Liver (tissue), 9 donors: ENCODE measurements around the gene WDR77. TPM values are rescaled to one million over a fixed set of nuclear protein-coding genes. Genes with fewer than 3 reads are reported as not detected.

ENCODE experiments used
- DNase-seq: peaks from one replicate; pipeline ENCODE4 v3.0.0-alpha.2; 2017; ENCODE audit warnings: low spot score
- H3K27ac ChIP-seq, 2 donors: one replicate each; pipeline ENCODE4 v1.7.0; 2013; ENCODE audit warnings: inconsistent platforms in 2 of 2, low read length in 2 of 2, control low read depth in 1 of 2, low read depth in 1 of 2, mild to moderate bottlenecking in 1 of 2
- H3K27me3 ChIP-seq, 4 donors: one replicate each; pipeline versions ENCODE4 v1.6.1 to v1.7.0; 2013; ENCODE audit warnings: low read length in 3 of 4, inconsistent platforms in 1 of 4, mild to moderate bottlenecking in 1 of 4, moderate library complexity in 1 of 4; ENCODE audit not compliant: control insufficient read depth in 4 of 4, insufficient read depth in 4 of 4
- H3K36me3 ChIP-seq, 4 donors: one replicate each; pipeline versions ENCODE4 v1.6.1 to v1.7.0; 2013; ENCODE audit warnings: low read length in 3 of 4, mild to moderate bottlenecking in 3 of 4, low read depth in 1 of 4, moderate library complexity in 1 of 4; ENCODE audit not compliant: control insufficient read depth in 4 of 4, insufficient read depth in 3 of 4
- H3K4me1 ChIP-seq, 4 donors: one replicate each; pipeline versions ENCODE4 v1.6.1 to v1.7.0; 2013; ENCODE audit warnings: low read length in 3 of 4, mild to moderate bottlenecking in 3 of 4, moderate library complexity in 1 of 4; ENCODE audit not compliant: control insufficient read depth in 4 of 4, insufficient read depth in 4 of 4
- H3K4me3 ChIP-seq, 3 donors: one replicate each; pipeline versions ENCODE4 v1.6.1 to v1.7.0; 2013; ENCODE audit warnings: low read length in 3 of 3, control low read depth in 1 of 3, low read depth in 1 of 3, mild to moderate bottlenecking in 1 of 3
- H3K9ac ChIP-seq, 2 donors: one replicate each; pipeline ENCODE4 v1.7.0; 2013; ENCODE audit warnings: low read length in 2 of 2, mild to moderate bottlenecking in 2 of 2, moderate library complexity in 2 of 2, control low read depth in 1 of 2, low read depth in 1 of 2
- H3K9me3 ChIP-seq, 4 donors: one replicate each; pipeline versions ENCODE4 v1.6.1 to v1.7.0; 2013; ENCODE audit warnings: low read length in 3 of 4; ENCODE audit not compliant: control insufficient read depth in 4 of 4
- EGR1 ChIP-seq, 2 donors: IDR thresholded peaks; 2 replicates each; pipeline ENCODE4 v1.6.1; 2016 to 2018; ENCODE audit warnings: antibody characterized with exemption in 2 of 2, low read depth in 2 of 2
- FOXA1 ChIP-seq: IDR thresholded peaks from 2 replicates; pipeline ENCODE4 v1.6.1; 2016; ENCODE audit warnings: antibody characterized with exemption
- FOXA2 ChIP-seq: IDR thresholded peaks from 2 replicates; pipeline ENCODE4 v1.6.1; 2016; ENCODE audit warnings: antibody characterized with exemption
- GABPA ChIP-seq, 2 donors: IDR thresholded peaks in 1 of 2; conservative IDR thresholded peaks in 1 of 2; 2 replicates each; pipeline ENCODE4 v1.6.1; 2016; ENCODE audit warnings: antibody characterized with exemption in 2 of 2, mild to moderate bottlenecking in 1 of 2, moderate library complexity in 1 of 2
- HNF4A ChIP-seq, 2 donors: conservative IDR thresholded peaks; 2 replicates each; pipeline ENCODE4 v1.6.1; 2016; ENCODE audit warnings: antibody characterized with exemption in 2 of 2, mild to moderate bottlenecking in 2 of 2
- HNF4G ChIP-seq: IDR thresholded peaks from 2 replicates; pipeline ENCODE4 v1.6.1; 2016; ENCODE audit warnings: antibody characterized with exemption
- JUND ChIP-seq, 2 donors: IDR thresholded peaks; 2 replicates each; pipeline ENCODE4 v1.6.1; 2016; ENCODE audit warnings: antibody characterized with exemption in 2 of 2
- MAX ChIP-seq: IDR thresholded peaks from 2 replicates; pipeline ENCODE4 v1.6.1; 2016; ENCODE audit warnings: antibody characterized with exemption
- NR2F2 ChIP-seq: IDR thresholded peaks from 2 replicates; pipeline ENCODE4 v1.6.1; 2016; ENCODE audit warnings: antibody characterized with exemption
- RAD21 ChIP-seq, 2 donors: IDR thresholded peaks; 2 replicates each; pipeline ENCODE4 v1.6.1; 2016; ENCODE audit warnings: antibody characterized with exemption in 2 of 2, mild to moderate bottlenecking in 2 of 2
- RXRA ChIP-seq, 2 donors: IDR thresholded peaks; 2 replicates each; pipeline ENCODE4 v1.6.1; 2017 to 2018; ENCODE audit warnings: antibody characterized with exemption in 2 of 2, mild to moderate bottlenecking in 1 of 2
- SP1 ChIP-seq: IDR thresholded peaks from 2 replicates; pipeline ENCODE4 v1.6.1; 2018; ENCODE audit warnings: antibody characterized with exemption, mild to moderate bottlenecking
- TAF1 ChIP-seq: conservative IDR thresholded peaks from 2 replicates; pipeline ENCODE4 v1.6.1; 2016; ENCODE audit warnings: antibody characterized with exemption, mild to moderate bottlenecking
- YY1 ChIP-seq: IDR thresholded peaks from 2 replicates; pipeline ENCODE4 v1.6.1; 2016; ENCODE audit warnings: antibody characterized with exemption, mild to moderate bottlenecking
- ZBTB33 ChIP-seq: IDR thresholded peaks from 2 replicates; pipeline ENCODE4 v1.6.1; 2016; ENCODE audit warnings: antibody characterized with exemption
- WGBS: extraction: QIAGEN DNeasy Blood & Tissue Kit; methylation state at CpG from one replicate; pipeline ENCODE4 v1.1.7; 2013; 5-methylcytosine and 5-hydroxymethylcytosine counted together
- polyA plus RNA-seq, 2 donors: library from polyadenylated mRNA; stranded (reverse) in 1 of 2; unstranded in 1 of 2; fragments of 200-250 nt in 1 of 2; fragments of >200 nt in 1 of 2; fragmentation: Nextera tagmentation in 1 of 2; extraction: Ambion mirVana in 1 of 2; gene quantifications; one replicate each; pipeline versions ENCODE4 v1.2.1 to v1.2.3, GENCODE V29; 2013 to 2015
- total RNA-seq, 2 donors: library from RNA; depleted of rRNA; stranded (reverse); fragments of >200 nt; gene quantifications; one replicate each; pipeline ENCODE4 v1.2.3, GENCODE V29; 2014
- TF ChIP-seq, protein P1 (sequence below): IDR thresholded peaks from 2 replicates; pipeline ENCODE4 v1.6.1; 2016; ENCODE audit warnings: antibody characterized with exemption, mild to moderate bottlenecking
- TF ChIP-seq, protein P2 (sequence below): IDR thresholded peaks from 2 replicates; pipeline ENCODE4 v1.6.1; 2016; ENCODE audit warnings: antibody characterized with exemption
- donor health status: healthy.
- donor health status: healthy.
- donor health status: healthy.
- donor health status: healthy.
- donor health status: healthy.

Gene WDR77
- total and polyA plus RNA-seq, 4 donors = 12.7 to 25.3 (median 19.9) TPM

DNA sequence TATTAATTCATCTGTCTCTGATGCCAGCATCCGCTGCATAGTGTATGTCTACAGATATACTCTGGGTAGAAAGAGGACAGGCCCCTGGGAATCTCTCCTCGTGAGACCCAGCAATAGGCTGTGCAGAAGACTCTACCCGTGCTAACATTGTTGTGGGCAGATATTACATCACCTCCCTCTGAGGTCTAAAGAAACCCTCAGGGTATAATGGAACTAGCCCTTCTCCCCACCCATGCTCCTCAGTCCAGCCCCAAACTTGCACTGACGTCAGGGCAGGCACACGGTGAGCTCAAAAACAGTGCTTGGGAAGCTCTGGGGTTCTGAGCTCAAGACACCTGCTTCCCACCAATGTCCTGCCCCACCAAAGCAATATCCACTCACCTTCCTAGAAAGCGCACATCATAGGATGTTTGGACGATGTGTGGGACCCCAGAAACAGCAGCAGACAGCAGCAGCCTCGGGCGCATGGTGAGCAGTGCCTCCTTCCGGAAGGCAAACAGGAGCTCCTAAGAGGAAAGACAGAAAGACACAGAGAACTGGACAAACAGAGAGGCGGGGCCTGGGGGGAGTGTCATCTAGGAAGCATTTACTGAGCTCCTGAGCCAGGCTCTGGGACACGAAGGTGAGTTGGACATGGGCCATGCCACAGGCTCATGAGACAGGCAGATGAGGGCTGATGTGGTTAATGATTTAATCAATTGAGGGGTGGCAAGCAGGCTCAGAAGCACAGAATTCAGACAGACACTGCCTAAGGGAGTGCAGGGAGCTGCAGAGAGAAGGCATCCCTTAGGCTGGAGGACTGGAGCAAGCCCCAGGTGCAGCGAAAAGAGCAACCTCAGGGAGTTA is 26.3 kb downstream of the WDR77 start:
- Histone ChIP-seq H3K9ac (peak overlapping the region in 1 of 2 donors; percentile 11), H3K9me3 (no peaks in the 10 kb centered on the region), H3K36me3 (no peaks in the 10 kb centered on the region), H3K27ac (peak overlapping the region; percentile 44 to 55), H3K4me1 (peaks cover 6 to 28% (median 23%) of the 10 kb centered on the region in 4 donors), H3K27me3 (no peaks in the 10 kb centered on the region), H3K4me3 (peak overlapping the region in 2 of 3 donors; percentile 29 to 46)
- DNase-seq = peak; percentile 72
- TF ChIP-seq HNF4A (conservative IDR thresholded peaks at IDR 0.05) (peak; percentile 66 to 67), FOXA2 (peak; percentile 16), SP1 (peak; percentile 87), MAX (peak; percentile 62), RAD21 (IDR thresholded peaks at IDR 0.05) (peak; percentile 59 to 68), TAF1 (peak; percentile 90), ZBTB33 (peak; percentile 94), HNF4G (no peak), RXRA (IDR thresholded peaks at IDR 0.05) (peak; percentile 37 to 78), FOXA1 (no peak), JUND (IDR thresholded peaks at IDR 0.05) (peak; percentile 62 to 79), YY1 (peak; percentile 64), GABPA (IDR thresholded peaks at IDR 0.05 in 1 of 2, conservative IDR thresholded peaks at IDR 0.05 in 1 of 2) (no peak)
- TF ChIP-seq, protein P1, sequence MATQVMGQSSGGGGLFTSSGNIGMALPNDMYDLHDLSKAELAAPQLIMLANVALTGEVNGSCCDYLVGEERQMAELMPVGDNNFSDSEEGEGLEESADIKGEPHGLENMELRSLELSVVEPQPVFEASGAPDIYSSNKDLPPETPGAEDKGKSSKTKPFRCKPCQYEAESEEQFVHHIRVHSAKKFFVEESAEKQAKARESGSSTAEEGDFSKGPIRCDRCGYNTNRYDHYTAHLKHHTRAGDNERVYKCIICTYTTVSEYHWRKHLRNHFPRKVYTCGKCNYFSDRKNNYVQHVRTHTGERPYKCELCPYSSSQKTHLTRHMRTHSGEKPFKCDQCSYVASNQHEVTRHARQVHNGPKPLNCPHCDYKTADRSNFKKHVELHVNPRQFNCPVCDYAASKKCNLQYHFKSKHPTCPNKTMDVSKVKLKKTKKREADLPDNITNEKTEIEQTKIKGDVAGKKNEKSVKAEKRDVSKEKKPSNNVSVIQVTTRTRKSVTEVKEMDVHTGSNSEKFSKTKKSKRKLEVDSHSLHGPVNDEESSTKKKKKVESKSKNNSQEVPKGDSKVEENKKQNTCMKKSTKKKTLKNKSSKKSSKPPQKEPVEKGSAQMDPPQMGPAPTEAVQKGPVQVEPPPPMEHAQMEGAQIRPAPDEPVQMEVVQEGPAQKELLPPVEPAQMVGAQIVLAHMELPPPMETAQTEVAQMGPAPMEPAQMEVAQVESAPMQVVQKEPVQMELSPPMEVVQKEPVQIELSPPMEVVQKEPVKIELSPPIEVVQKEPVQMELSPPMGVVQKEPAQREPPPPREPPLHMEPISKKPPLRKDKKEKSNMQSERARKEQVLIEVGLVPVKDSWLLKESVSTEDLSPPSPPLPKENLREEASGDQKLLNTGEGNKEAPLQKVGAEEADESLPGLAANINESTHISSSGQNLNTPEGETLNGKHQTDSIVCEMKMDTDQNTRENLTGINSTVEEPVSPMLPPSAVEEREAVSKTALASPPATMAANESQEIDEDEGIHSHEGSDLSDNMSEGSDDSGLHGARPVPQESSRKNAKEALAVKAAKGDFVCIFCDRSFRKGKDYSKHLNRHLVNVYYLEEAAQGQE = peak; percentile 60
- 38% methylated on average over 13 of the region's 13 CpGs for WGBS

DNA sequence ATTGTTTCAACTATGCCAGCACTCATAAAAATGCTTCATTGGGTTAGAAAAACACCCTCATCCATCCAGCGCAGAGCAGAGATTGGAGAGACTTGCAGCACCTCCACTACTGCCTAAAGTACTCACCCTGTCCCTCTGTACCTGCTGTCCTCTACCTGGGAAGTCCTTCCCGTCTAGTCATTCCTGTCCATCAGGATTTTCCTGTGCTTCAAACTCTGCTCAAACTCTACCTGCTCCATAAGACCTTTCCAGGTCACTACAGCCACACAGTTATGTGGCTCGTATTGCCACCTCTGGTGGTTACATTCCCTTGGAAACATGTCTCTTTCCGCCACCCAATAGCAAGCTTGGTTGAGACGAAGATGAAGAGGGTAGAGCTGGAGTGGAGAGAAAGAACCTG is 28.7 kb downstream of the WDR77 start:
- H3K36me3 ChIP-seq = no peaks in the 10 kb centered on the region
- H3K27ac ChIP-seq = no peak overlapping the region
- no peaks in the 10 kb centered on the region for H3K27me3 ChIP-seq
- no peak overlapping the region for H3K4me3 ChIP-seq
- no peak overlapping the region for H3K9ac ChIP-seq
- DNase-seq = no peak
- no peaks in the 10 kb centered on the region for H3K9me3 ChIP-seq
- WGBS = 84% methylated on average over 5 of the region's 5 CpGs
- H3K4me1 ChIP-seq = peaks cover 6 to 36% (median 31%) of the 10 kb centered on the region in 4 donors
- TF ChIP-seq HNF4A (conservative IDR thresholded peaks at IDR 0.05) = no peak
- TF ChIP-seq TAF1 = no peak
- TF ChIP-seq NR2F2 = no peak
- TF ChIP-seq EGR1 (IDR thresholded peaks at IDR 0.05; ENCODE audit: low read depth in 2 of 2) = no peak
- TF ChIP-seq JUND (IDR thresholded peaks at IDR 0.05) = no peak
- no peak for TF ChIP-seq ZBTB33
- TF ChIP-seq, protein P1 = no peak
- TF ChIP-seq, protein P2, sequence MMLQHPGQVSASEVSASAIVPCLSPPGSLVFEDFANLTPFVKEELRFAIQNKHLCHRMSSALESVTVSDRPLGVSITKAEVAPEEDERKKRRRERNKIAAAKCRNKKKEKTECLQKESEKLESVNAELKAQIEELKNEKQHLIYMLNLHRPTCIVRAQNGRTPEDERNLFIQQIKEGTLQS = no peak
- no peak for TF ChIP-seq SP1
- TF ChIP-seq RXRA (IDR thresholded peaks at IDR 0.05) = no peak
- no peak for TF ChIP-seq FOXA2
- TF ChIP-seq FOXA1 = no peak
- no peak for TF ChIP-seq GABPA (IDR thresholded peaks at IDR 0.05 in 1 of 2, conservative IDR thresholded peaks at IDR 0.05 in 1 of 2)
- TF ChIP-seq YY1 = no peak
- TF ChIP-seq MAX = no peak
